Ascending aorta (tissue), 2 donors: Measurements from ENCODE around the gene ARHGAP10. TPM values are rescaled to one million over a fixed set of nuclear protein-coding genes. Genes with fewer than 3 reads are reported as not detected.
A peak's percentile ranks its signal among the peaks of the same experiment; 100 is the strongest.

Experiments
- DNase-seq, 2 donors: peaks; one replicate each; pipeline ENCODE4 v3.0.0-alpha.2; 2019; ENCODE audit warnings: low spot score in 2 of 2
- H3K27ac ChIP-seq, 2 donors: fragments of 200-600 bp; sonication (generic); one replicate each; pipeline ENCODE4 v1.5.1; 2016 to 2017; ENCODE audit warnings: mild to moderate bottlenecking in 1 of 2
- H3K27me3 ChIP-seq: fragments of 200-600 bp; sonication (generic); one replicate; pipeline ENCODE4 v1.5.1; 2017
- H3K36me3 ChIP-seq, 2 donors: fragments of 200-600 bp; sonication (generic); one replicate each; pipeline ENCODE4 v1.5.1; 2016
- H3K4me1 ChIP-seq, 2 donors: fragments of 200-600 bp; sonication (generic); one replicate each; pipeline ENCODE4 v1.5.1; 2016 to 2017; ENCODE audit warnings: mild to moderate bottlenecking in 1 of 2
- H3K4me3 ChIP-seq, 2 donors: fragments of 200-600 bp; sonication (generic); one replicate each; pipeline ENCODE4 v1.5.1; 2016 to 2017; ENCODE audit warnings: mild to moderate bottlenecking in 1 of 2
- H3K9me3 ChIP-seq, 2 donors: fragments of 200-600 bp; sonication (generic); one replicate each; pipeline ENCODE4 v1.5.1; 2016
- CTCF ChIP-seq, 3 experiments: fragments of 200-600 bp in 2 of 3; fragments of 450-650 bp in 1 of 3; sonication (generic) in 2 of 3; IDR thresholded peaks; one replicate each; pipeline ENCODE4 v1.5.1; 2016 to 2019; ENCODE audit warnings: antibody characterized with exemption in 3 of 3, mild to moderate bottlenecking in 1 of 3, moderate library complexity in 1 of 3
- intact Hi-C: fragments of 100-400 bp; cut with DNase I; formaldehyde crosslinking; loops from one replicate; pipeline ENCODE4 v1.15.1; 2023
- total RNA-seq: library from RNA; depleted of rRNA; stranded (reverse); fragments of >200 nt; gene quantifications from one replicate; pipeline ENCODE4 v1.1.0, GENCODE V29; 2016

The ARHGAP10 gene
- total RNA-seq, 1 donor from 2014 or later = 77.3 TPM

- Histone ChIP-seq H3K27me3 (no peaks in the 10 kb centered on the region), H3K36me3 (no peaks in the 10 kb centered on the region), H3K4me3 (no peak overlapping the region), H3K27ac (no peak overlapping the region), H3K4me1 (peaks cover 5 to 46% of the 10 kb centered on the region in 2 donors), H3K9me3 (no peaks in the 10 kb centered on the region)
- intact Hi-C loops = no loop called here
- DNase-seq = no peak
- TF ChIP-seq CTCF (IDR thresholded peaks at IDR 0.05) = no peak
These were observed 70.5 kb downstream of the ARHGAP10 start for GRCh38 chr4:147802346-147802745.

- no peak for TF ChIP-seq CTCF (IDR thresholded peaks at IDR 0.05)
- DNase-seq = no peak
- Histone ChIP-seq H3K4me1 (peaks cover 6 to 66% of the 10 kb centered on the region in 2 donors), H3K9me3 (no peaks in the 10 kb centered on the region), H3K27me3 (no peaks in the 10 kb centered on the region), H3K36me3 (no peaks in the 10 kb centered on the region), H3K27ac (no peak overlapping the region), H3K4me3 (no peak overlapping the region)
- intact Hi-C loops = no loop called here
These were observed 74.1 kb downstream of the ARHGAP10 start for GRCh38 chr4:147805946-147806345.

- intact Hi-C loops = no loop called here
- Histone ChIP-seq H3K27me3 (no peaks in the 10 kb centered on the region), H3K4me1 (peaks cover 12 to 75% of the 10 kb centered on the region in 2 donors), H3K4me3 (no peak overlapping the region), H3K27ac (peak overlapping the region in 1 of 2 donors; percentile 38), H3K36me3 (no peaks in the 10 kb centered on the region), H3K9me3 (no peaks in the 10 kb centered on the region)
- no peak for DNase-seq
- no peak for TF ChIP-seq CTCF (IDR thresholded peaks at IDR 0.05)
These were observed 76.6 kb downstream of the ARHGAP10 start for GRCh38 chr4:147808447-147808846.

GRCh38 chr4:147809211-147809610 is 77.3 kb downstream of the ARHGAP10 start:
- no peak overlapping the region for H3K27ac ChIP-seq
- no peaks in the 10 kb centered on the region for H3K27me3 ChIP-seq
- no peaks in the 10 kb centered on the region for H3K36me3 ChIP-seq
- H3K4me1 ChIP-seq = peaks cover 16 to 81% of the 10 kb centered on the region in 2 donors
- DNase-seq = no peak
- H3K4me3 ChIP-seq = no peak overlapping the region
- intact Hi-C loops = no loop called here
- no peaks in the 10 kb centered on the region for H3K9me3 ChIP-seq
- no peak for TF ChIP-seq CTCF (IDR thresholded peaks at IDR 0.05)

- Histone ChIP-seq H3K27me3 (no peaks in the 10 kb centered on the region), H3K9me3 (no peaks in the 10 kb centered on the region), H3K4me1 (peaks cover 32 to 80% of the 10 kb centered on the region in 2 donors), H3K27ac (peak overlapping the region in 1 of 2 donors; percentile 91), H3K36me3 (no peaks in the 10 kb centered on the region), H3K4me3 (no peak overlapping the region)
- no peak for DNase-seq
- intact Hi-C loops = no loop called here
- TF ChIP-seq CTCF (IDR thresholded peaks at IDR 0.05) = no peak
These were observed 80.0 kb downstream of the ARHGAP10 start for GRCh38 chr4:147811878-147812277.
